Measurements from ENCODE around the gene PCDHGB5.
A peak's percentile ranks its signal among the peaks of the same experiment; 100 is the strongest.
"Not testable (repeated sequence)": the region's sequence is repeated elsewhere in the genome, so short reads cannot be mapped to it uniquely, and the experiment has no call there.

PCDHGB5 gene

GRCh38 chr5:141382469-141383294, 15.1 kb upstream of the PCDHGB5 start, which contains the start of gene PCDHGA7:
TSS of gene PCDHGA7 (plus strand) at chr5:141382742. CDS start at chr5:141382900, 158 bp downstream.
- no peak for DNase-seq (ENCODE audit: low read depth)

- DNase-seq (ENCODE audit: low read depth), result no peak
Observed at GRCh38 chr5:141383345-141383744, 14.4 kb upstream of the PCDHGB5 start.

- DNase-seq (ENCODE audit: low read depth), result no peak
Observed at GRCh38 chr5:141384471-141385267, 13.1 kb upstream of the PCDHGB5 start.

DNA sequence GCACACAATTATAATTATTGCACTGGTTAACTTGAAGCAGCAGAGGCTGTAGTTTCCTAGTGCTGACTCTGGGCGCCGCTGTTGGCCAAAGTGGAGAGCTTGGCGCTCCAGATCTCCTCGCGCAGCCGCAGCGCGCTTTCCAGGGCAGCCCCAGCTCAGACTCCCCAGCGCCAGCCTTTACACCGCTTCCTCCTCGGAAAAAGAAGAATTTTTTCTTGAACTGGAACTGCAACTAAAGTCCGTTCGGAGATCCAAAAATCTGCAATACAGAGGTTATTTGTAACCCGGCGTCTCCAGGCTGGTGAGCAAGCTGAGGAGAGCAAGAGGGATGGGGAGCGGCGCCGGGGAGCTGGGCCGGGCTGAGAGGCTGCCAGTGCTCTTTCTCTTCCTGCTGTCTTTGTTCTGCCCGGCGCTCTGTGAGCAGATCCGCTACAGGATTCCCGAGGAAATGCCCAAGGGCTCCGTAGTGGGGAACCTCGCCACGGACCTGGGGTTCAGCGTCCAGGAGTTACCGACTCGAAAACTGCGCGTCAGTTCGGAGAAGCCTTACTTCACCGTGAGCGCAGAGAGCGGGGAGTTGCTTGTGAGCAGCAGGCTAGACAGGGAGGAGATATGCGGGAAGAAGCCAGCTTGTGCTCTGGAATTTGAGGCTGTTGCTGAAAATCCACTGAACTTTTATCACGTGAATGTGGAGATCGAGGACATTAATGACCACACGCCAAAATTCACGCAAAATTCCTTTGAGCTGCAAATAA, 10.0 kb upstream of the PCDHGB5 start, which contains the start of gene PCDHGB4:
Gene PCDHGB4 (plus strand): TSS at position 142 of the 755 bp plus-strand sequence. CDS start 187 bp downstream, at position 329.
- DNase-seq (ENCODE audit: low read depth), result peak; percentile 31

DNA sequence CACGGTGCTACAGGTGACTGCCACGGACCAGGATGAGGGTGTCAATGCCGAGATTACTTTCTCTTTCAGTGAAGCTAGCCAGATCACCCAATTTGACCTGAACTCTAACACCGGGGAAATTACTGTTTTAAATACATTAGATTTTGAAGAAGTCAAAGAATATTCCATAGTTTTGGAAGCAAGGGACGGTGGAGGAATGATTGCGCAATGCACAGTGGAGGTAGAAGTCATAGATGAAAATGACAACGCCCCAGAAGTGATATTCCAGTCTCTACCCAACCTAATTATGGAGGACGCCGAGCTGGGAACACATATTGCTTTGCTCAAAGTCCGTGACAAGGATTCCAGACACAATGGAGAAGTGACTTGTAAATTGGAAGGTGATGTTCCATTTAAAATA, 9.1 kb upstream of the PCDHGB5 start:
- no peak for DNase-seq (ENCODE audit: low read depth)

- DNase-seq (ENCODE audit: low read depth), result no peak
Observed at GRCh38 chr5:141389153-141390042, 8.3 kb upstream of the PCDHGB5 start.

GRCh38 chr5:141392429-141393198, 5.1 kb upstream of the PCDHGB5 start, which contains the start of gene PCDHGA8:
TSS of gene PCDHGA8 (plus strand) at chr5:141392633. CDS start at chr5:141392814, 181 bp downstream.
- no peak for DNase-seq (ENCODE audit: low read depth)

GRCh38 chr5:141393267-141393666, 4.5 kb upstream of the PCDHGB5 start:
- no peak for DNase-seq (ENCODE audit: low read depth)

DNA sequence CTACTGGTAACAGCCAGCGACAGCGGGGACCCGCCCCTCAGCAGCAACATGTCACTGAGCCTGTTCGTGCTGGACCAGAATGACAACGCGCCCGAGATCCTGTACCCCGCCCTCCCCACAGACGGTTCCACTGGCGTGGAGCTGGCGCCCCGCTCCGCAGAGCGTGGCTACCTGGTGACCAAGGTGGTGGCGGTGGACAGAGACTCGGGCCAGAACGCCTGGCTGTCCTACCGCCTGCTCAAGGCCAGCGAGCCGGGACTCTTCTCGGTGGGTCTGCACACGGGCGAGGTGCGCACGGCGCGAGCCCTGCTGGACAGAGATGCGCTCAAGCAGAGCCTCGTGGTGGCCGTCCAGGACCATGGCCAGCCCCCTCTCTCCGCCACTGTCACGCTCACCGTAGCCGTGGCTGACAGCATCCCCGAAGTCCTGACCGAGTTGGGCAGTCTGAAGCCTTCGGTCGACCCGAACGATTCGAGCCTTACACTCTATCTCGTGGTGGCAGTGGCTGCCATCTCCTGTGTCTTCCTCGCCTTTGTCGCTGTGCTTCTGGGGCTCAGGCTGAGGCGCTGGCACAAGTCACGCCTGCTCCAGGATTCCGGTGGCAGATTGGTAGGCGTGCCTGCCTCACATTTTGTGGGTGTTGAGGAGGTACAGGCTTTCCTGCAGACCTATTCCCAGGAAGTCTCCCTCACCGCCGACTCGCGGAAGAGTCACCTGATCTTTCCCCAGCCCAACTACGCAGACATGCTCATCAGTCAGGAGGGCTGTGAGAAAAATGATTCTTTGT, 3.2 kb upstream of the PCDHGB5 start:
- DNase-seq (ENCODE audit: low read depth), result not testable (repeated sequence)

DNA sequence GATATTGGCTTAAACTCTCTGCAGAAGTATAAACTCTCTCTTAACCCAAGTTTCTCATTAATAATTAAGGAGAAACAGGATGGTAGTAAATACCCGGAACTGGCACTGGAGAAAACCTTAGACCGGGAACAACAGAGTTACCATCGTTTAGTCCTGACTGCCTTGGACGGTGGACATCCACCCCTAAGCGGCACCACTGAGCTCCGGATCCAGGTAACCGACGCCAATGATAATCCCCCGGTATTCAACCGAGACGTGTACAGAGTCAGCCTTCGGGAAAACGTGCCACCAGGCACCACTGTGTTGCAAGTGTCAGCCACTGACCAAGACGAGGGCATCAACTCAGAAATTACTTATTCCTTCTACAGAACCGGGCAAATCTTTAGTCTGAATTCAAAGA, 861 bp downstream of the PCDHGB5 start:
- no peak for DNase-seq (ENCODE audit: low read depth)

DNA sequence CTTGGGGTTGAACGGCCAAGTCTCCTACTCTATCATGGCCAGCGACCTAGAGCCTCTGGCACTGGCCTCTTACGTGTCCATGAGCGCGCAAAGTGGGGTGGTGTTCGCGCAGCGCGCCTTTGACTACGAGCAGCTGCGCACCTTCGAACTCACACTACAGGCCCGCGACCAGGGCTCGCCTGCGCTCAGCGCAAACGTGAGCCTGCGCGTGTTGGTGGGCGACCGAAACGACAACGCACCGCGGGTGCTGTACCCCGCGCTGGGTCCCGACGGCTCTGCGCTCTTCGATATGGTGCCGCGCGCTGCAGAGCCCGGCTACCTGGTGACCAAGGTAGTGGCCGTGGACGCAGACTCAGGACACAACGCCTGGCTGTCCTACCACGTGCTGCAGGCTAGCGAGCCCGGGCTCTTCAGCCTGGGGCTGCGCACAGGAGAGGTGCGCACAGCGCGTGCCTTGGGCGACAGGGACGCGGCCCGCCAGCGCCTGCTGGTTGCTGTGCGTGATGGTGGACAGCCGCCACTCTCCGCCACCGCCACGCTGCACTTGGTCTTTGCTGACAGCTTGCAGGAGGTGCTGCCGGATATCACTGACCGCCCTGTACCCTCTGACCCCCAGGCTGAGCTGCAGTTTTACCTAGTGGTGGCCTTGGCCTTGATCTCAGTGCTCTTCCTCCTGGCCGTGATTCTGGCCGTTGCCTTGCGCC, 2.0 kb downstream of the PCDHGB5 start:
- no peak for DNase-seq (ENCODE audit: low read depth)

- no peak for DNase-seq (ENCODE audit: low read depth)
Observed at GRCh38 chr5:141402553-141403243, 5.0 kb downstream of the PCDHGB5 start, which contains the start of gene PCDHGA9. TSS of gene PCDHGA9 (plus strand) at chr5:141402778. CDS start at chr5:141402953, 175 bp downstream.

GRCh38 chr5:141403387-141403786, 5.6 kb downstream of the PCDHGB5 start:
- no peak for DNase-seq (ENCODE audit: low read depth)

DNA sequence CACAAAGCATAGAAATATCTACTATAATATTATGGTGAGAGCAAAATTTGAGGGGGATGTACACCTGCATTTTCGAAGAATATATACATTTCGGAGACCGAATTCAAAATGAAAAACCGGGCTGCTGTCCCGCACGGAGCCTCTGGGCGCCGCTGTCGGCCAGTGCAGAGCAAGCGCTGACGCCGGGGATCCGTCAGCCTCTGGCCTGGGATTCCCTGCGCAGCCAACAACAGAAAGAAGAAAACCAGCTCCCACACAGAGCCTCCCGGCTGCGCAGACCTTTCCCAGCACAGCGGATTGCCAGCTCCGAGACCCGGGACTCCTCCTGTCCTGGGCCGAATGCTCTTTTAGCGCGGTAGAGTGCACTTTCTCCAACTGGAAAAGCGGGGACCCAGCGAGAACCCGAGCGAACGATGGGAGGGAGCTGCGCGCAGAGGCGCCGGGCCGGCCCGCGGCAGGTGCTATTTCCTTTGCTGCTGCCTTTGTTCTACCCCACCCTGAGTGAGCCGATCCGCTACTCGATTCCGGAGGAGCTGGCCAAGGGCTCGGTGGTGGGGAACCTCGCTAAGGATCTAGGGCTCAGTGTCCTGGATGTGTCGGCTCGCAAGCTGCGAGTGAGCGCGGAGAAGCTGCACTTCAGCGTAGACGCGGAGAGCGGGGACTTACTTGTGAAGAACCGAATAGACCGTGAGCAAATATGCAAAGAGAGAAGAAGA, 10.2 kb downstream of the PCDHGB5 start, which contains the start of gene PCDHGB6:
Gene PCDHGB6 (plus strand): TSS at position 232 of the 716 bp plus-strand sequence. CDS start 182 bp downstream, at position 414.
- peak; percentile 38 for DNase-seq (ENCODE audit: low read depth)

- DNase-seq (ENCODE audit: low read depth), result no peak
Observed at GRCh38 chr5:141409598-141410306, 12.0 kb downstream of the PCDHGB5 start.

DNA sequence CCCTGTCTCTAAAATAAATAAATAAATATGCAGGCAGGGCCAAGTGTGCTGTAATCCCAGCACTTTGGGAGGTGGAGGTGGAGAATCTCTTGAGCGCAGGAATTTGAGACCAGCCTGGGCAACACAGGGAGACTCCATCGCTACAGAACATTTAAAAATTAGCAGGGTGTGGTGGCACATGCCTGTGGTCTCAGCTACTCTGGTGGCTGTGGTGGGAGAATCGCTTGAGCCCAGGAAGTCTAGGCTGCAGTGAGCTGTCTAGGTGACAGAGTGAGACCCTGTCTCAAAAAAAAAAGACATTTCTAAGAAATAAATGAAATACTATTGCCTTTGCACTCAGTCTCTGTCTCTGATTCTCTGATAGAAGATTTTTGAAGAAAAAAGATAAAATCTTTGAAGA, 13.8 kb downstream of the PCDHGB5 start:
- DNase-seq (ENCODE audit: low read depth), result no peak
